Ureter (tissue), 1 donor: Measurements from ENCODE around the gene NR1I3. TPM values are rescaled to one million over a fixed set of nuclear protein-coding genes. Genes with fewer than 3 reads are reported as not detected.
A peak's percentile ranks its signal among the peaks of the same experiment; 100 is the strongest.
"Not testable (repeated sequence)": the region's sequence is repeated elsewhere in the genome, so short reads cannot be mapped to it uniquely, and the experiment has no call there.

Experiments used
- DNase-seq: peaks from one replicate; pipeline ENCODE4 v3.0.0-alpha.2; 2020; ENCODE audit warnings: low spot score
- total RNA-seq: library from RNA; stranded (reverse); gene quantifications from one replicate; pipeline ENCODE4 v1.2.4, GENCODE V29; 2023
- donor health status: DM: yes; HTN: yes; CAD: no.

The NR1I3 gene
- not detected for total RNA-seq

- no peak for DNase-seq
Measured at GRCh38 chr1:161238039-161238473, at the start of gene NR1I3. Gene NR1I3, minus strand, starts transcription at chr1:161238203. Its CDS starts 1,638 bp downstream, at chr1:161236565.

- no peak for DNase-seq
Measured at GRCh38 chr1:161287482-161288054, 49.6 kb upstream of the NR1I3 start.

GRCh38 chr1:161285521-161285920, 47.5 kb upstream of the NR1I3 start:
- DNase-seq = no peak

GRCh38 chr1:161285113-161285512, 47.1 kb upstream of the NR1I3 start:
- no peak for DNase-seq

- DNase-seq = no peak
Measured at GRCh38 chr1:161282991-161283390, 45.0 kb upstream of the NR1I3 start.

- no peak for DNase-seq
Measured at GRCh38 chr1:161274874-161275273, 36.9 kb upstream of the NR1I3 start.

- DNase-seq = no peak
Measured at GRCh38 chr1:161273402-161273801, 35.4 kb upstream of the NR1I3 start.

- DNase-seq = no peak
Measured at GRCh38 chr1:161267321-161267720, 29.3 kb upstream of the NR1I3 start.

GRCh38 chr1:161266836-161267235, 28.8 kb upstream of the NR1I3 start:
- no peak for DNase-seq

GRCh38 chr1:161266202-161266601, 28.2 kb upstream of the NR1I3 start:
- no peak for DNase-seq

GRCh38 chr1:161265305-161265704, 27.3 kb upstream of the NR1I3 start:
- DNase-seq = no peak

- no peak for DNase-seq
Measured at GRCh38 chr1:161261261-161262235, 23.5 kb upstream of the NR1I3 start.

- DNase-seq = no peak
Measured at GRCh38 chr1:161260376-161261260, 22.6 kb upstream of the NR1I3 start.

GRCh38 chr1:161259765-161260164, 21.8 kb upstream of the NR1I3 start:
- no peak for DNase-seq

- no peak for DNase-seq
Measured at GRCh38 chr1:161259345-161259702, 21.3 kb upstream of the NR1I3 start.

- peak; percentile 87 for DNase-seq
Measured at GRCh38 chr1:161258439-161259344, 20.7 kb upstream of the NR1I3 start, which contains the start of gene PCP4L1. Gene PCP4L1, plus strand, starts transcription at chr1:161258745. Its CDS starts 230 bp downstream, at chr1:161258975.

GRCh38 chr1:161257109-161257508, 19.1 kb upstream of the NR1I3 start:
- not testable (repeated sequence) for DNase-seq

- DNase-seq = not testable (repeated sequence)
Measured at GRCh38 chr1:161255955-161256520, 18.0 kb upstream of the NR1I3 start.

- not testable (repeated sequence) for DNase-seq
Measured at GRCh38 chr1:161255302-161255701, 17.3 kb upstream of the NR1I3 start.

- no peak for DNase-seq
Measured at GRCh38 chr1:161251579-161251978, 13.6 kb upstream of the NR1I3 start.
